ENCODE measurements around the gene RTEL1. TPM values are rescaled to one million over a fixed set of nuclear protein-coding genes. Genes with fewer than 3 reads are reported as not detected.

The RTEL1 gene
- total RNA-seq, 4 donors from 2014 or later, result 28.2 to 62.4 (median 46.7) TPM

DNA sequence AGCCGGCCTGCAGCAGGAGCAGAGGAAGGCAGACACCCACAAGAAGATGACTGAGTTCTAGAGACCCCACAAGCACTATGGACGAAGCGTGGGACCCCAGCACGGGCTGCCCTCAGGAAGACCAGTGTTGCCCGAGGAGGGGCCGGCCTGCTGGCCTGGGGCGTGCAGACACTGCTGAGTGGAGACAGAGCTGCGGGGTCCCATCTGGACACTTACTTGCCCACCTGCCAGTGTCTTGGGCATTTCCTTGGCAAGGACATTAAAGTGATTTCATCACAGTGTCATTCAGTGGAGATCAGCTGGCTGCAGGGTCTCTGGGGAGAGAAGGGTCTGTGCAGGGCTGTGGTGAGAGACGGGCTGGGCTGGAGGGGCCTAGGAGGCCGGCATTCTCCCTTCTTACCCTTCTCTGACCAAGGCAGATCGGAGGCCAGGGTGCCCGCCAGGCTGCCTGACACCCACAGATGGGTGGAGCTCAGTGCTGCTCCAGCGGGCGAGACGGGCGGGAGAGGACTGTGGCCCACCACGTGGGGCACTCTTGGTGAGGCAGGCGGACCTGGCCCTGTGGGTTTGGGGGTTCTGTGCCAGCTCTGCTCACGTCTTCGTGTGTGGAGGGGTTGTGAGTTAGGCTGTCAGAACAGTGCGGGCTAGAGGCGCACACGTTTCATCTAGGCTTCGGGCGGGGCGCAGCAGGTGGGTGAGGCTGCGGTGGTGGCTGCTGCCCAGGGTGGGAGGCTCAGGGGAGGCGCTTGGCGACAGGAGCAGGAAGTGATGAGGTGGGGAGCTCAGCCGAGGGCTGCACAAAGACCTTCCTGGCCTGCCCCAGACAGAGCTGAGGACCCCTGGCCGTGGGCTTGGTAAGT is 78.0 kb downstream of the RTEL1 start, which contains the start of gene LIME1:
Gene LIME1 (plus strand): TSS at position 806 of the 860 bp plus-strand sequence. CDS start 886 bp downstream, outside the sequence.
- Histone ChIP-seq H3K4me1 (peaks cover 0 to 41% (median 24%) of the 10 kb centered on the region in 4 donors), H3K36me3 (peaks cover 0 to 40% (median 0%) of the 10 kb centered on the region in 3 donors), H3K4me3 (peak within 1 kb of the TSS in 2 of 4 donors; percentile 39 to 51), H3K27me3 (no peaks in the 10 kb centered on the region), H3K27ac (peak within 1 kb of the TSS in 1 of 4 donors; percentile 65), H3K9me3 (no peaks in the 10 kb centered on the region)
- no peak for DNase-seq (ENCODE audit: low spot score in 2 of 2)
- TF ChIP-seq POLR2A (IDR thresholded peaks at IDR 0.05) (no peak), EP300 (IDR thresholded peaks at IDR 0.05) (no peak)
- TF ChIP-seq, protein P1, sequence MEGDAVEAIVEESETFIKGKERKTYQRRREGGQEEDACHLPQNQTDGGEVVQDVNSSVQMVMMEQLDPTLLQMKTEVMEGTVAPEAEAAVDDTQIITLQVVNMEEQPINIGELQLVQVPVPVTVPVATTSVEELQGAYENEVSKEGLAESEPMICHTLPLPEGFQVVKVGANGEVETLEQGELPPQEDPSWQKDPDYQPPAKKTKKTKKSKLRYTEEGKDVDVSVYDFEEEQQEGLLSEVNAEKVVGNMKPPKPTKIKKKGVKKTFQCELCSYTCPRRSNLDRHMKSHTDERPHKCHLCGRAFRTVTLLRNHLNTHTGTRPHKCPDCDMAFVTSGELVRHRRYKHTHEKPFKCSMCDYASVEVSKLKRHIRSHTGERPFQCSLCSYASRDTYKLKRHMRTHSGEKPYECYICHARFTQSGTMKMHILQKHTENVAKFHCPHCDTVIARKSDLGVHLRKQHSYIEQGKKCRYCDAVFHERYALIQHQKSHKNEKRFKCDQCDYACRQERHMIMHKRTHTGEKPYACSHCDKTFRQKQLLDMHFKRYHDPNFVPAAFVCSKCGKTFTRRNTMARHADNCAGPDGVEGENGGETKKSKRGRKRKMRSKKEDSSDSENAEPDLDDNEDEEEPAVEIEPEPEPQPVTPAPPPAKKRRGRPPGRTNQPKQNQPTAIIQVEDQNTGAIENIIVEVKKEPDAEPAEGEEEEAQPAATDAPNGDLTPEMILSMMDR (IDR thresholded peaks at IDR 0.05), result no peak
- WGBS, 2 donors, result 74 to 83% methylated on average over 30 to 31 of the region's 31 CpGs

DNA sequence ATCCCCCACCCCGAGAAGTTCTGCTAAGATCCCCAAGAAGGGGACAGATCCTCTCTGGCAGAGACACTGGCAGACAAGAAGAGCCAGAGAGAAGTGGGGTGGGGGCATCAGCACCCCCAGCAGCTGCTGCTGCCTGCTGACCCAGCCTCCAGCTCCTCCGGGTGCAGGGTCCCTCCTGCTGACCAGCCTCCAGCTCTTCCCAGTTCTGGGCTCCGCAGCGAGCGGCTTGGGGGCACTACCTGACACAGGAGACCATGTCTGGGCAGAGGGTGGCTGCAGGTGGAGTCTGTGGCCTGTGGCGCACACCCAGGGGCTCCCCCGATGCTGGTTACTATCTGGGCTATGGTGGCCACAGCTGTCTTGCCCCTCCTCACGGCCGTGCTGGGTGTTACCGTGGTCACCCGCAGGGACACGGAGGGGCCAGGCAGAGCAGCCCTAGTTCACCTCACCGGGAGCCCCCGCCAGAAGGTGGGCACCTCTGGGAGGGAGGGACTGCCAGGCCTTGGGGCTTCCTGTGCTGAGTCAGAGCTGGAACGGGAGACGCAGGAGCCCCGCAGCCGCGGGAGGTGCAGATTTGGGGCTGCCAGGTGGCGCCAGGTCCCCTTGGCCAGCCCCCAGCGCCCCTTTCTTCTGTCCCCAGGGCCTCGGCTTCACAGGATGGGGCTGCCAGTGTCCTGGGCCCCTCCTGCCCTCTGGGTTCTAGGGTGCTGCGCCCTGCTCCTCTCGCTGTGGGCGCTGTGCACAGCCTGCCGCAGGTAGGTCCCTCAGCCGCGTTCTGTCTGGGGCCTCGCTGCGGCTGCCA is 79.0 kb downstream of the RTEL1 start:
- WGBS, 2 donors, result 43 to 68% methylated on average over 3 to 15 of the region's 30 CpGs

DNA sequence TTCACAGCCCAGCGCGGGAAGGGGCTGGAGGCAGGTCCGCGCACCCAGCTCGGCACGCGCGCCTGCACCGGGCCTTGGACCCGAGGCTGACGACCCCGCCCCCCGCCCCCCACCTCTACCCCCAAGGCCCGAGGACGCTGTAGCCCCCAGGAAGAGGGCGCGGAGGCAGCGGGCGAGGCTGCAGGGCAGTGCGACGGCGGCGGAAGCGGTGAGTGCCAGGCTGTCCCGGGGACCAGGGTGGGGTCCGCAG is 79.5 kb downstream of the RTEL1 start:
- Histone ChIP-seq H3K4me1 (peaks cover 0 to 56% (median 33%) of the 10 kb centered on the region in 4 donors), H3K27me3 (no peaks in the 10 kb centered on the region), H3K4me3 (peak overlapping the region in 3 of 4 donors; percentile 7 to 51 (median 39)), H3K36me3 (peaks cover 0 to 54% (median 3%) of the 10 kb centered on the region in 3 donors), H3K9me3 (no peaks in the 10 kb centered on the region), H3K27ac (peak overlapping the region in 2 of 4 donors; percentile 65 to 88)
- TF ChIP-seq POLR2A (IDR thresholded peaks at IDR 0.05) (no peak), EP300 (IDR thresholded peaks at IDR 0.05) (no peak)
- TF ChIP-seq, protein P1 (IDR thresholded peaks at IDR 0.05), result no peak
- no peak for DNase-seq (ENCODE audit: low spot score in 2 of 2)
- 2 to 7% methylated on average over 15 to 16 of the region's 26 CpGs for WGBS, 2 donors

More for the DNA sequence above, 79.0 kb downstream of the RTEL1 start:
- Histone ChIP-seq H3K4me1 (peaks cover 0 to 51% (median 33%) of the 10 kb centered on the region in 4 donors), H3K27ac (peak overlapping the region in 1 of 4 donors; percentile 65), H3K4me3 (peak overlapping the region in 2 of 4 donors; percentile 39 to 51), H3K27me3 (no peaks in the 10 kb centered on the region), H3K9me3 (no peaks in the 10 kb centered on the region), H3K36me3 (peaks cover 0 to 48% (median 0%) of the 10 kb centered on the region in 3 donors)
- DNase-seq (ENCODE audit: low spot score in 2 of 2), result no peak
- no peak for TF ChIP-seq POLR2A (IDR thresholded peaks at IDR 0.05)
- TF ChIP-seq, protein P1 (IDR thresholded peaks at IDR 0.05), result no peak
- TF ChIP-seq EP300 (IDR thresholded peaks at IDR 0.05), result no peak

DNA sequence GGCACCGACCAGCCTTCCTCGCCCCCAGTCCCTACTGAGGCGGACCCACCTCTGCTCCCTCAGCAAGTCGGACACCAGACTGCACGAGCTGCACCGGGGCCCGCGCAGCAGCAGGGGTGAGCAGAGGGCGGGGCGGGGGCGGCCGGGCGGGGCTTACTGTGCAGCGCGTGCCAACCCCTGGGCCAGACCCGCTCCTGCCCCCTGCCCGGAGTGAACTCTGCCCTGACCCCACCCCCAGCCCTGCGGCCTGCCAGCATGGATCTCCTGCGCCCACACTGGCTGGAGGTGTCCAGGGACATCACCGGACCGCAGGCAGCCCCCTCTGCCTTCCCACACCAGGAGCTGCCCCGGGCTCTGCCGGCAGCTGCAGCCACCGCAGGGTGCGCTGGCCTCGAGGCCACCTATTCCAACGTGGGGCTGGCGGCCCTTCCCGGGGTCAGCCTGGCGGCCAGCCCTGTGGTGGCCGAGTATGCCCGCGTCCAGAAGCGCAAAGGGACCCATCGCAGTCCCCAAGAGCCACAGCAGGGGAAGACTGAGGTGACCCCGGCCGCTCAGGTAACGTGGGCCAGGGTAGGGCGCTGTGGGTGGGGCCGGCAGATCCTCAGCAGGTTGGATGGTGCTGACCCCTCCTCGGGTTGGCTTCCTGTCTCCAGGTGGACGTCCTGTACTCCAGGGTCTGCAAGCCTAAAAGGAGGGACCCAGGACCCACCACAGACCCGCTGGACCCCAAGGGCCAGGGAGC is 80.0 kb downstream of the RTEL1 start:
- no peak for DNase-seq (ENCODE audit: low spot score in 2 of 2)
- H3K4me3 ChIP-seq, result peak overlapping the region in 3 of 4 donors; percentile 7 to 51 (median 39)

More for the DNA sequence above, 80.0 kb downstream of the RTEL1 start:
- Histone ChIP-seq H3K27me3 (no peaks in the 10 kb centered on the region), H3K36me3 (peaks cover 0 to 58% (median 4%) of the 10 kb centered on the region in 3 donors), H3K9me3 (no peaks in the 10 kb centered on the region), H3K27ac (peak overlapping the region in 3 of 4 donors; percentile 81 to 98 (median 88)), H3K4me1 (peaks cover 0 to 60% (median 33%) of the 10 kb centered on the region in 4 donors)
- no peak for TF ChIP-seq EP300 (IDR thresholded peaks at IDR 0.05)
- TF ChIP-seq, protein P1 (IDR thresholded peaks at IDR 0.05), result no peak
- no peak for TF ChIP-seq POLR2A (IDR thresholded peaks at IDR 0.05)
- WGBS, 2 donors, result 7 to 59% methylated on average over 6 to 15 of the region's 43 CpGs

All from tibial nerve (tissue), 4 donors.